GM19099 (cell line): ENCODE results near the gene ADRB2.

Experiments used
- POLR2A ChIP-seq: IDR thresholded peaks from 3 replicates; pipeline ENCODE4 v1.6.1; 2011; ENCODE audit warnings: low read depth; ENCODE audit not compliant: insufficient read length; ENCODE audit errors: extremely low read depth

ADRB2 gene

GRCh38 chr5:148834689-148835088 lies 8.3 kb downstream of the ADRB2 start:
- TF ChIP-seq POLR2A = no peak

DNA sequence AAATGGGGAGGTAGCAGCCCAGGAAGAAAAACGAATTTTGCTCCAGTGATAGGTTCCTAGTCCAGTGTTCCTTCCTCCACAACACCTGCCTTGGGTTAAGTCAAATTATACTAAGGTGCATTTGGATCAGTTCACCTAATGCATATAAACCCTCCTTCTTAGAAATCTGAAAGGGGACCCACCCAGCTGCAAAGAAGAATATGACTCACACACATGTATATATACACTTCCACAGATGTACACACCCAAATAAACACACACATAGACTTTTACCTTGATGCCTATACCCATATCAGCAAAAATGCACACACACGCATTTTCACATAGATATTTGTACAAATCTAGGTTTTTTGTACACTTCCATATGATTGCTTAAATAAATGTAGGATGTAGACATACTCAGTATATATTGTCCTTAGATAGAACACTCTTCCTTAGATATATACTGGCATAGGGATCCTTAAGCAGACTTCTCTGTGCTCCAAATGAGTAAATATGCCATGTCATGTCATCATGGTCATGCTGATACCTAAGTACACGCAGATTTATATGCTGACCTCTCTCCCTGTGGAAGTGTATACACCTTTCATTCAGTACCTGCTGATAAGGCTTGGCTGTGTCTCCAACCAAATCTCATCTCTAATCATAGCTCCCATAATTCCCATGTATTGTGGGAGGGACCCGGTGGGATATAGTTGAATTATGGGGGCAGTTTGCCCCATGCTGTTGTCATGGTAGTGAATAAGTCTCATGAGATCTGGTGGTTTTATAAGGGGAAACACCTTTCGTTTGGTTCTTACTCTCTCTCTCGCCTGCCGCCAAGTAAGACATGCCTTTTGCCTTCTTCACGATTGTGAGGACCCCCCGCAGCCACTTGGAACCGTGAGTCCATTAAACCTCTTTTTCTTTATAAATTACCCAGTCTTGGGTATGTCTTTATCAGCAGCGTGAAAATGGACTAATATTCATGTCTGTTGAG lies 10.2 kb downstream of the ADRB2 start:
- no peak for TF ChIP-seq POLR2A

- TF ChIP-seq POLR2A = no peak
Measured at GRCh38 chr5:148837383-148837782, 11.0 kb downstream of the ADRB2 start.

- TF ChIP-seq POLR2A = no peak
Measured at GRCh38 chr5:148838357-148838756, 11.9 kb downstream of the ADRB2 start.

DNA sequence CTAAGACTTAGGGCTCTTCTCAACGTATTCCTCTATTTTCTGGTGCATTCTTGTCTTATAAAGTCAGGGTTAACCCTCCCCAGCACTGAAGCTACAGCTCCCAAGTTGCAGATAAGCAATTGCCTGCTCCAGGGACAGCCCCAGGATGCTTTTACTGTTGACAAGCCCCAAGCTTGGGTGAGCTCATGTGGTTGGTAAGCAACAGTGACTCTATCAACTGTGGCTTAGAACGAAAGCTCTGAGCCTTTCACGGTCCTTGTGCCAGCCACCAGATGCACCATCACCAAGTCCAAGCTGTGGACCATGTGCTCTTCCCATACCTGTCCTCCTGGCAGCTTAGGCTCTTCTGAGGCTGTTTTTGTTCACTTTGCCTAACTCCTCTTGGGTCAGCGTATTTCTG lies 13.5 kb downstream of the ADRB2 start:
- TF ChIP-seq POLR2A = no peak

- TF ChIP-seq POLR2A = no peak
Measured at GRCh38 chr5:148840531-148840930, 14.1 kb downstream of the ADRB2 start.

- no peak for TF ChIP-seq POLR2A
Measured at GRCh38 chr5:148841519-148841918, 15.1 kb downstream of the ADRB2 start.

DNA sequence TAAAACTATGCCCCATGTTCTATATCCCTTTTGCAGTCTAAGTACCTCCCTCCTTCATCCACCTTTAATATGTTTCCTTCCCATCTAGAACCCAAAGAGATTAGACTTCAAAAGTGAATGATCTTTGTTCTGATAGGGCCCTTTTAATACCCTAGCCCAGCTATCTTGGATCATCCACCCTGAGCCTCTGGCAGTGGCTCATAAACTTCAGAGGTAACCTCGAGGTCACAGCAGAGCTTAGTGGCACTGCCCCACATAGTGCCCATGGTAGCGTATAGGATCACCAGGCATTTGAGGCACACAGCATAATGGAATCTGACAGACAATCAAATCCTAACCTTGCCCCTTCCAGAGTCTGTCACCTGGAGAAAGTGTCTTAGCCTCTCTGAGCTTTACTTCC lies 15.8 kb downstream of the ADRB2 start:
- TF ChIP-seq POLR2A = no peak

DNA sequence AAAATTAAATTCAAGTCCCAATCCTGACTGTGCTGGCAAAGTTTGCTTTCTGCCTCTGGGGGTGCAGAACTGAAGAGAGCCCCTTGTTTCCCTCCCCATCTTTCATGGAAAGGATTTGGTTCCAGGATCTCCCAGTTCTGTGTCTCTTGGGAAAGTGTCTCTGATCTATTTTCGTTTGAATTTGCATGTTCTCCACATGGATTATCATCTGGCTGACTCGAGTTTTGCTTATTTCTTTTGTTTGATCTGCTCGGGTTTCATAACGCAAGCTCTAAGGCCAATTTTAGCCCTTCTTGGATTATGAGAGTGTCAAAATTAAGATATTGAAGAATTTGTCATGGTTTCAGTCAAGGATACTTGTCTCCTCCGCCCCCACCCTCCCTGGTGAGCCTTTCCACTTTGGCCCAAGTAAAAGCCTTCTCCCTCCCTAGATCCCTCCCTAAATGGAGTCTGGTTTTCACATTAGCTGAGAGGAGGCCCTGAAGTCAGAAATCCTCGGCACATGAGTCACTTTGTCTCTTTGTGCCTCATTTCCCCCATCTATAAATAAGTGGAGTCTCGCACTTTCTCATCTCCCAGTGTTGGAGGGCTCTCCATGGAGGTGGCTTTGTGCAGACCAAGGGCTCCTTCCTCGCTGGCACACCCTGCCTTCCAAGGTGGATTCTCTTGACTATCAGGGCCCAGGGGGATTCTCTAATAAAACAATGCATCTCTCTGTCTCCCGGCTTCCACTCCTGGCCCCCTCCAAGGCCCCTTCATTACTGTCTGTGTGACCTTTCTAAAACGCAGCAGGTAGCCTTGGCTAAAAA lies 17.3 kb downstream of the ADRB2 start:
- no peak for TF ChIP-seq POLR2A

GRCh38 chr5:148844433-148845280 lies 18.2 kb downstream of the ADRB2 start:
- TF ChIP-seq POLR2A = no peak

DNA sequence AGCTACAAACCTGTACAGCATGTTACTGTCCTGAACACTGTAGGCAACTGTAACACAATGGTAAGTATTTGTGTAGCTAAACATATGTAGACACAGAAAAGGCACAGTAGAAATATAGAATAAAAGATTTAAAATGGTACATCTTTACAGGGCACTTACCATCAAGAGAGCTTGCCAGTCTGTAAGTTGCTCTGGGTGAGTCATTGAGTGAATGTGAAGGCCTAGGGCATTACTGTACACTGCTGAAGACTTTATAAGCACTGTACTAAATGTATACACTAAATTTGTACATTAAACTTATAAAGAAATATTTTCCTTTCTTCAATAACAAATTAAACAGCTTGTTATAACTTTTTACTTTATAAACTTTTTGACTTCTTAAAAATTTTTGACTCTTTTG lies 20.5 kb downstream of the ADRB2 start:
- no peak for TF ChIP-seq POLR2A

DNA sequence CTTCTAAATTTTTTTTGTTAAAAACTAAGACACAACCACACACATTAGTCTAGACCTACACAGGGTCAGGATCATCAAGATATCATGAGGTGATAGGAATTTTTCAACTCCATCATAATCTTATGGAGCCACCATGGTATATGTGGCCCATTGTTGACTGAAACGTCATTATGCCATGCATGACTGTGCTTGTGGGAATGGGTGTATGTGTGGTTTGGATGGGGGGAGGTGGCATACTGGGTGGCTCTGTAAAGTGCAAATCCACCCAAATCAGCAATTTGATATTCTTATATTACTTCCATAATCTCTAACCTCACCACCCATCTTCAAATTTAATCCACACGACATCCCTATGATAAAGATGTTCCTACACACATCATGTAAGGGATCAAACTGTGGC lies 21.0 kb downstream of the ADRB2 start:
- TF ChIP-seq POLR2A = no peak

DNA sequence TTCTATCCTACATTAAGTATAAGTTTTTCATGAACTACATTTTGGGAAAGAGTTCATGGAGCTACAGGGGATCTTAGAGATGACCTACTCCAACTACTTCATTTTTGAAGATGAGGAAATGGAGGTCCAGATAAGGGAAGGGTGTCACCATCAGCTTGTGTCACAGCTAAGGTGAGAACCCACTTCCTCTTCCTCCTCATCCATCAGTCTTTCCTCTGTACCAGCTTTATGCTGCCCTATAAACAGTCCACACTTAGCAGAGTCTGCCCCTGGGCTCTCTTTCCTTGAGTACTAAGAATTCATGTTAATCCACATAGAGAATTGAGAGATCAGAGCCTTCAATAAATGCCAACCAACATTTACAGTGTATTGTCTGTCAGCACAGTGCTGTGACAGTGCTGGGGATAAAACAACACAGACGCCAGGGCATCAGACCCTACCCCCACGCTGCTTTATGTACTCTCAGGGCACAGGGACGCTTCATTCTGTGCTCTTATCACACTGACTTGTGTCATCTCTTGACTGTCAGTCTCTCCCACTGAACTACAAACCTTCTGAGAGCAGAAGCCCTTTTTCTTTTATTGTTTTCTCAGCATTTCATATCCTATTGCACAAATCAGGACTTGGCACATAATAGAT lies 22.1 kb downstream of the ADRB2 start:
- TF ChIP-seq POLR2A = no peak

- TF ChIP-seq POLR2A = no peak
Measured at GRCh38 chr5:148849461-148849860, 23.1 kb downstream of the ADRB2 start.
